ENCODE data around the gene ABRACL. TPM values are rescaled to one million over a fixed set of nuclear protein-coding genes. Genes with fewer than 3 reads are reported as not detected.

The ABRACL gene
- total RNA-seq (2022; extraction: Qiagen RNA extraction; ENCODE audit: low read depth), result 39.1 to 71.3 TPM (median 47.1 TPM) in 5 replicates

GRCh38 chr6:139028658-139029469 lies at the start of gene ABRACL:
TSS of gene ABRACL (plus strand) at chr6:139028745. CDS start at chr6:139034161, 5,416 bp downstream.

GRCh38 chr6:138987643-138988468 lies 40.7 kb upstream of the ABRACL start, which contains the start of gene REPS1:
TSS of gene REPS1 (minus strand) at chr6:138988253. CDS start at chr6:138987682, 571 bp downstream.

Other genes starting within 250 kb of the ABRACL start
- gene ECT2L, start 232.7 kb upstream of the ABRACL start, total RNA-seq (2022; extraction: Qiagen RNA extraction; ENCODE audit: low read depth), result not detected in 5 replicates
- gene REPS1, start 40.5 kb upstream of the ABRACL start, total RNA-seq (2022; extraction: Qiagen RNA extraction; ENCODE audit: low read depth), result 19.7 to 25.6 TPM (median 24.3 TPM) in 5 replicates
- 0.82 to 2.3 TPM (median 1.9 TPM) in 5 replicates for gene HECA, start 106.3 kb downstream of the ABRACL start, total RNA-seq (2022; extraction: Qiagen RNA extraction; ENCODE audit: low read depth)